GM12873 (cell line): ENCODE data around the gene VENTX.

Experiments used
- TF ChIP-seq, protein P1 (sequence below): IDR thresholded peaks from 2 replicates; pipeline ENCODE4 v1.5.1; 2012; ENCODE audit warnings: low read depth, mild to moderate bottlenecking, moderate library complexity, low read length, control low read depth; ENCODE audit not compliant: insufficient read depth; ENCODE audit errors: missing control alignments

Gene VENTX

GRCh38 chr10:133258818-133259601 lies 21.4 kb downstream of the VENTX start:
- TF ChIP-seq, protein P1, sequence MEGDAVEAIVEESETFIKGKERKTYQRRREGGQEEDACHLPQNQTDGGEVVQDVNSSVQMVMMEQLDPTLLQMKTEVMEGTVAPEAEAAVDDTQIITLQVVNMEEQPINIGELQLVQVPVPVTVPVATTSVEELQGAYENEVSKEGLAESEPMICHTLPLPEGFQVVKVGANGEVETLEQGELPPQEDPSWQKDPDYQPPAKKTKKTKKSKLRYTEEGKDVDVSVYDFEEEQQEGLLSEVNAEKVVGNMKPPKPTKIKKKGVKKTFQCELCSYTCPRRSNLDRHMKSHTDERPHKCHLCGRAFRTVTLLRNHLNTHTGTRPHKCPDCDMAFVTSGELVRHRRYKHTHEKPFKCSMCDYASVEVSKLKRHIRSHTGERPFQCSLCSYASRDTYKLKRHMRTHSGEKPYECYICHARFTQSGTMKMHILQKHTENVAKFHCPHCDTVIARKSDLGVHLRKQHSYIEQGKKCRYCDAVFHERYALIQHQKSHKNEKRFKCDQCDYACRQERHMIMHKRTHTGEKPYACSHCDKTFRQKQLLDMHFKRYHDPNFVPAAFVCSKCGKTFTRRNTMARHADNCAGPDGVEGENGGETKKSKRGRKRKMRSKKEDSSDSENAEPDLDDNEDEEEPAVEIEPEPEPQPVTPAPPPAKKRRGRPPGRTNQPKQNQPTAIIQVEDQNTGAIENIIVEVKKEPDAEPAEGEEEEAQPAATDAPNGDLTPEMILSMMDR = no peak

DNA sequence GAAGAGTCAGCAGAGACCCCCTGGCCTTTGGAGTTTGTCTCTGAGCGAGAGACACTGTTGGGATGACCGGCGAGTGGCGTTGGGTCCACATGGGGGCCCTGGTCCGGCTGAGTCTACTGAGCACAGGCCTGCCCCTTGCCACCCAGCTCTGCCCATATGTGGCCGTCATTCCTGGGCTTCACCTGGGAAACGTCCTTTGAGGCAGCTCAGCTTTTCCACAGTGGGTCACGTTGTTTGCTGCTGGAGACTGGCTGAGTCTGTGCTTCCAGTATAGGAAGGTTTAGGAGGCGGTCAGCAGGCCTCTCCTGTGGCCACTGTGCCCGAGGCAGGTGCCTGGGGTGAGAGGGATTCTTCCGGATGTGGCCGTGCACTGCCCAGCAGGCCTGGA lies 21.9 kb downstream of the VENTX start:
- TF ChIP-seq, protein P1 = no peak

DNA sequence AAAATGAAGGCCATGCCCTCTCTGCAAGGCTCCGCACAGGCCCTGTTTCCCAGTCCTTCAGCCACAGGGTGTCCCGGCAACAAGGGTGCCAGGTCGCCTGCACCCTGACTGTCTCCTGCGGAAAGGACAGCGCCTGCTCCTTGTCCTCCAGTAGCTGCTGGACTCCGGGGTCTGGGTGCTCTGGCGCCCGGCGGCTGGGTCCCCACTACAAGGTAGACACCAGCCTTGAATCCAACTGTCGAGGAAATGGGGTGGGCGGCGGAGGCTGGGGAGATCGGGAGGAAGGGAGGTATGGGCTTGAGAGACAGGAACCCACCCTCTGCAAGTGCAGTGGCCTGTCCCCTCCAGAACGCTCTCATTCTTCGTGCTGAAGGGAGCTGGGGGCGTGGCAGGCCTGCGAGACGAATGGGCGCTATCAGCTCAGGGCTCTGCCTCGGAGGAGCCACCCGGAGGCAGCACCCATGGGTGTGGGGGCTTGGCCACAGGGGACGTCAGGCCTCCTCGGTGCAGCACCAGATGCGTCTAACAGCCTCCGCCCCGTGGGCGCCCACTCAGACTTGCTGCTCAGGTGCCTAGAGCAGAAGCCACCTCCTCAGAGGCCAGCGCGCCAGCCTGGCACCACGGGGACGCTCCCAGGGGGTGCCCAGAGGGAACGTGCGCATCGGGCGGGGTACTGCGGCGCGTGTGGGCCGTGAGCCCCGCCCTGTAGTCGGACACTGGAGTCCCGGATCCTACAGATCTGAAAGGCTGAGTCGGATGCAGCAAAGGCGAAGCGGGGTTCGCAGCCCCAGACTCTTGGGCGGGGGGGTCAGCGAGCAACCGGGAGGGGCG lies 23.5 kb downstream of the VENTX start:
- TF ChIP-seq, protein P1 = peak; percentile 7

- TF ChIP-seq, protein P1 = no peak
These were observed 24.2 kb downstream of the VENTX start for GRCh38 chr10:133261726-133262325.

DNA sequence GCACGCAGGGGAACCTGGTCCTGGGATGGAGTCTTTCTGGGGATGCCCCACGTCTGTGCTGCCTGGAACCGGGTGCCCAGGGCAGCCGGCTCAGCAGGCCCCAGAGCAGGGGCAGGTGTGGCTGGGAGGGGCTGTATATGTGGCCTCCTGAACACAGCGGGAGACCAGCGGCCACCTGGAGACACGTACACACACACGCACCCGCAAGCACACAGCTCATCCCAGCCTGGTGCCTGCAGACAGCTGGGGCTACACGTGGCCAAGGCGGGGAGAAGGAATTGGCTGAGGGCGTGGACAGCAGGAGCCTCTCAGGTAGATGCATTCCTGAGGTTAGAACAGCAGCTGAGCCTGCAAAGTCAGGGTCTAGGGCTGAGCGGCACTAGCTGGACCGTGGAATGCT lies 25.0 kb downstream of the VENTX start:
- TF ChIP-seq, protein P1 = no peak

DNA sequence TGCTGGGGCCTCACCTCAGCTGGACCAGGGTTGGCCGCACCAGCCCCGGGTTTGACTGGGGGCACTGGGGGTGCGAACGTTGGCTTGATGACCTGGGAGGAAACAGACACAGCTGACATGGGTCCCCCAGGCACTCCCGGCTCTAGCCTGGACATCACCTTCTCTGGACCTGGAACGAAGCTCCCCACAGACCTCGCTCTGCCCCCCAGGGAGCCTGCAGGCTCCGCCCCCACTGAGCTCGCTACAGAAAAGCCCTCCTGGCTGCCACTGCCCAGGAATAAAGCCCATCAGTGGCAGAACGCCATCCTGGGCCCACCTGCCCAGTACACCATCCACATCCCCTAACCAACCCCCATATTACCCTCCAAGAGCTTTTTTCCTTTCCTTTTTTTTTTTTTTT lies 26.0 kb downstream of the VENTX start:
- TF ChIP-seq, protein P1 = no peak

- TF ChIP-seq, protein P1 = no peak
These were observed 26.8 kb downstream of the VENTX start for GRCh38 chr10:133264461-133264860.
